ENCODE data around the gene SCUBE3.

DNA sequence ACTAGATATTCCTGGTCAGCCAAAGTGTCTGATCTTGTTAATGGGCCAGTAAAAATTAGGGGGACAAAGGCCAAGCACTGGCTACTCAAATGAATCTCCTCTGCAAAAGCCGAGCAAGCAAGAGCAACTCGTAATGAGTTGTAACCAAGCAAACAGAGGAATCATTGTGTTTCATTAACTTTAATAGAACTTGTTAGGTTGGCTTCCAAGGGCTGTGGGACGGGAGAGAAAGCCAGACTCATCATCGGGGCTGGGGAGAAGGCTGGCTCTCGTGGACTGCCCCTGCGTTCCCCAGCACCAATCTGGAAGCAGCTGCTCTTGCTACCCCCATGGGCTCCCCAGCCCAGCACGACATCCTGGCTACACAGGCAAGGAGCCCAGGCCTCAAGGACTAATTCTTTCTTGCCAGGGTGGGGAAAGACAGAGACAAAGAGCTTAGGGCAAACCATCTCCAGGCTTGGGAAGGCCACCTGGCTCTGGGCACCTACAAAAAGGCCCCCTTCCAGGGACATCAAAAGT lies 10.5 kb upstream of the SCUBE3 start:
- no peak for TF ChIP-seq POLR2AphosphoS5 (IDR thresholded peaks at IDR 0.05)
- TF ChIP-seq, protein P1, sequence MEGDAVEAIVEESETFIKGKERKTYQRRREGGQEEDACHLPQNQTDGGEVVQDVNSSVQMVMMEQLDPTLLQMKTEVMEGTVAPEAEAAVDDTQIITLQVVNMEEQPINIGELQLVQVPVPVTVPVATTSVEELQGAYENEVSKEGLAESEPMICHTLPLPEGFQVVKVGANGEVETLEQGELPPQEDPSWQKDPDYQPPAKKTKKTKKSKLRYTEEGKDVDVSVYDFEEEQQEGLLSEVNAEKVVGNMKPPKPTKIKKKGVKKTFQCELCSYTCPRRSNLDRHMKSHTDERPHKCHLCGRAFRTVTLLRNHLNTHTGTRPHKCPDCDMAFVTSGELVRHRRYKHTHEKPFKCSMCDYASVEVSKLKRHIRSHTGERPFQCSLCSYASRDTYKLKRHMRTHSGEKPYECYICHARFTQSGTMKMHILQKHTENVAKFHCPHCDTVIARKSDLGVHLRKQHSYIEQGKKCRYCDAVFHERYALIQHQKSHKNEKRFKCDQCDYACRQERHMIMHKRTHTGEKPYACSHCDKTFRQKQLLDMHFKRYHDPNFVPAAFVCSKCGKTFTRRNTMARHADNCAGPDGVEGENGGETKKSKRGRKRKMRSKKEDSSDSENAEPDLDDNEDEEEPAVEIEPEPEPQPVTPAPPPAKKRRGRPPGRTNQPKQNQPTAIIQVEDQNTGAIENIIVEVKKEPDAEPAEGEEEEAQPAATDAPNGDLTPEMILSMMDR (IDR thresholded peaks at IDR 0.05), result no peak
- TF ChIP-seq POLR2A (IDR thresholded peaks at IDR 0.05), result no peak

Measured in prostate gland (tissue), 2 donors.